Neutrophil (primary cell): ENCODE results near the gene MAST4.

ENCODE experiments used
- H3K27ac ChIP-seq: fragments of 200-600 bp; sonication (generic); 2 replicates; pipeline ENCODE4 v1.5.1; 2016; ENCODE audit warnings: mild to moderate bottlenecking, moderate library complexity
- H3K27me3 ChIP-seq: fragments of 200-600 bp; sonication (generic); 2 replicates; pipeline ENCODE4 v1.6.0; 2016; ENCODE audit warnings: mild to moderate bottlenecking
- H3K36me3 ChIP-seq: fragments of 200-600 bp; sonication (generic); 2 replicates; pipeline ENCODE4 v1.5.1; 2017
- H3K4me1 ChIP-seq, 2 experiments: fragments of 200-600 bp in 1 of 2; sonication (generic) in 1 of 2; 1 replicate in 1 of 2; 2 replicates in 1 of 2; pipeline versions ENCODE4 v1.5.1 to v1.6.1; 2013 to 2016; ENCODE audit warnings: low read depth in 1 of 2, low read length in 1 of 2, mild to moderate bottlenecking in 1 of 2, moderate library complexity in 1 of 2; ENCODE audit not compliant: control insufficient read depth in 1 of 2, insufficient read depth in 1 of 2
- H3K4me3 ChIP-seq, 2 experiments: fragments of 200-600 bp in 1 of 2; sonication (generic) in 1 of 2; 1 replicate in 1 of 2; 2 replicates in 1 of 2; pipeline ENCODE4 v1.5.1; 2013 to 2016; ENCODE audit warnings: low read depth in 1 of 2, low read length in 1 of 2, mild to moderate bottlenecking in 1 of 2, moderate library complexity in 1 of 2
- H3K9me3 ChIP-seq: fragments of 200-600 bp; sonication (generic); 2 replicates; pipeline ENCODE4 v1.5.1; 2016
- TF ChIP-seq, protein P1 (sequence below): fragments of 200-600 bp; sonication (generic); IDR thresholded peaks from 2 replicates; pipeline ENCODE4 v1.5.1; 2016; ENCODE audit warnings: antibody characterized with exemption

MAST4 gene

DNA sequence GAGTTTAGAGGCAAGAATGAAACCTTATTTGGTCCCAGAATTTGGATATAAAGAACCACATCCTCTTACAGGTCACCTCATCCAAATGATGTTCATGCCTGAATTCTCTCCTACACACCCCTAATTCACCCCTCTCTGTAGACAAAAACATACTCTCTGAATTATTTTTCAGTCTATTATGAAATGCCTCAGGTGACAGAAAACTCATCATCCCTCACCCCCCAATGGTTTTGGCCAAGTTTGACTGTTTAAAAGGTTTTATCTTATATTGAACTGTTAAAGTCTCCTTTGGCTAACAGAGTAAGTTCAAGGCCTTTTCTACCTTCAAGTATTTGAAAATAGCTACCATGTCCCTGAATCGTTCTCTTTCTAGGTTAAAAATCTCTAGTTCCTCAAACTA, 602.7 kb downstream of the MAST4 start:
- Histone ChIP-seq H3K4me1 (peaks cover 37 to 47% of the 10 kb centered on the region in 2 experiments), H3K27ac (peak overlapping the region; percentile 41), H3K4me3 (no peak overlapping the region), H3K36me3 (no peaks in the 10 kb centered on the region), H3K27me3 (no peaks in the 10 kb centered on the region), H3K9me3 (no peaks in the 10 kb centered on the region)
- TF ChIP-seq, protein P1, sequence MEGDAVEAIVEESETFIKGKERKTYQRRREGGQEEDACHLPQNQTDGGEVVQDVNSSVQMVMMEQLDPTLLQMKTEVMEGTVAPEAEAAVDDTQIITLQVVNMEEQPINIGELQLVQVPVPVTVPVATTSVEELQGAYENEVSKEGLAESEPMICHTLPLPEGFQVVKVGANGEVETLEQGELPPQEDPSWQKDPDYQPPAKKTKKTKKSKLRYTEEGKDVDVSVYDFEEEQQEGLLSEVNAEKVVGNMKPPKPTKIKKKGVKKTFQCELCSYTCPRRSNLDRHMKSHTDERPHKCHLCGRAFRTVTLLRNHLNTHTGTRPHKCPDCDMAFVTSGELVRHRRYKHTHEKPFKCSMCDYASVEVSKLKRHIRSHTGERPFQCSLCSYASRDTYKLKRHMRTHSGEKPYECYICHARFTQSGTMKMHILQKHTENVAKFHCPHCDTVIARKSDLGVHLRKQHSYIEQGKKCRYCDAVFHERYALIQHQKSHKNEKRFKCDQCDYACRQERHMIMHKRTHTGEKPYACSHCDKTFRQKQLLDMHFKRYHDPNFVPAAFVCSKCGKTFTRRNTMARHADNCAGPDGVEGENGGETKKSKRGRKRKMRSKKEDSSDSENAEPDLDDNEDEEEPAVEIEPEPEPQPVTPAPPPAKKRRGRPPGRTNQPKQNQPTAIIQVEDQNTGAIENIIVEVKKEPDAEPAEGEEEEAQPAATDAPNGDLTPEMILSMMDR, result no peak

DNA sequence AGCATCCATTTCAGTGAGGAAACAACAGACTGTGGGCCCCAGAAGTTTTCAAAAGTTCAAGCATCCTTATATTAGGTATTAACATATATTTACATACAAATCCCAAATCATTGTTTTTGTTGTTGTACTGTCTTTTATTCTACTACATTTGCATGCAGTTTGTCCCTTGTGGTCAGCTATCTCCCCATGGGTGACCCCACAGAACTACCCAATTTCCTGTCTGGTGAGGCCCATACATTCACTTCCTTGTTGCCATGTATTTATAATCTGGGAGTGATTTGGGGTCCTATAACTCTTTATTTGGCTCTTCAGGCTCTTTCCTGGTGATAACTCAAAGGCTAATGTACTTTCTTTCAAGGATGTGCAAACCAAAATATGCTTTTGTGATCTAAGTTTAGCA, 603.7 kb downstream of the MAST4 start:
- Histone ChIP-seq H3K4me1 (peaks cover 43 to 55% of the 10 kb centered on the region in 2 experiments), H3K4me3 (no peak overlapping the region), H3K9me3 (no peaks in the 10 kb centered on the region), H3K27ac (peak overlapping the region; percentile 41), H3K36me3 (no peaks in the 10 kb centered on the region), H3K27me3 (no peaks in the 10 kb centered on the region)
- TF ChIP-seq, protein P1, result no peak

DNA sequence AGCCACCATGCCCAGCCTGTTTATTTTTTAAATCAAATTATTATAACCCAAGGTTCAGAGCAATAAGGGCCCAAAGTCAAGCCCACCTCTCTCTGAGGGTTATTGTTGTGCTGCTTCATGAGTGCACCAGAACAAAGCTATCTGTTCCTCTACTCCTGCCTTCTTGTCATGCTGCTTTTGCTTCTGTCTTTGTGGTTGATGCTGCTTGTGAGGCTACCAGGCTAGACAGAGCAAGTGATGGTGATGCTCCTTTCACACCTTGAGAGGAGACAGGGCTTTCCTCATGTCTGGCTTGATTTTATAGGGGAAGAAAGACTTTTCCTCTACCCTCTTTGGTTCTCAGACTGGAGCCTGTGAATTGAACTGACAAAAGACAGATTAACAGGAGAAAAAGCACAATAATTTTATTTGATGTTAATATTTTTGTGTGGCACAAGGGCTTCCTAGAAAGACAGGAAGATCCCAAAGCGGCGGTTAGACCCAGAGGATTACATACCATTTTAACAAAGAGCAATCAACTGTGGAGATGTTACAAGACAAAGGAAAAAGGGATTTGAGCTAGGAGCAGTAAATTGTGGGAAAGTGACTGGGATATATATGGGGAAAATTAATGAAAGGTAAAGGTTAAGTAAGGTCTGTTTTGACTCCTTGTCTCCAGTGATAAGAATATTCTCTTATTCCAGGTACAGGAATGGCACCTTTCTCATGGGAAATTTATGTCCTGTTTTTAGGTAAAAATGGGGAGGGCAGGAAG, 604.8 kb downstream of the MAST4 start:
- Histone ChIP-seq H3K4me1 (peaks cover 48 to 66% of the 10 kb centered on the region in 2 experiments), H3K27ac (no peak overlapping the region), H3K36me3 (no peaks in the 10 kb centered on the region), H3K27me3 (no peaks in the 10 kb centered on the region), H3K4me3 (no peak overlapping the region), H3K9me3 (no peaks in the 10 kb centered on the region)
- TF ChIP-seq, protein P1, result no peak

DNA sequence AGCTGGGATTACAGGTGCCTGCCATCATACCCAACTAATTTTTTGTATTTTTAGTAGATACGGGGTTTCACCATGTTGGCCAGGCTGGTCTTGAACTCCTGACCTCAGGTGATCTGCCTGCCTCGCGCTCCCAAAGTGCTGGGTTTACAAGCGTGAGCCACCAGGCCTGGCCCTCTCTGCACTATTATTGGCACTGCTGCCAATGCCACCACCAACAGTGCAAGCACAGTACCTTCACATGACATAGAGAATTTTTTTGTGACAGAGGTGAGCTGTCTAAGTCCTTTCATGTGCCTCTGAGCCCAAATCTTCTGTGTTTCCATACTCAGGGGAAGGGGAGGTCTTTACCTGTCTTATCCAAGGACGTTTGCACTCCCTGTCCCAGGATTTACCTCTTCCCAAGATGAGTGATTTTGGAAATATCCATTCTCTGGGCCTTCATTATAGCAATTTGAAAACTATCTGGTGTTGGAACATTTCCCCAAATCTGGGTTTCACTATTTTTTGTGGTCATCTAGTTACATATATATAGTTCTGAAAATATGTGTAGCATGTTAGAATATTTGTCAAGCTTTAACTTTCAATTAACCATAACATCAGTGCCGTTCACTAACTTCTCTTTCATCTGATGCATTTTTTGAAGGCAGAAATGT, 605.8 kb downstream of the MAST4 start:
- no peaks in the 10 kb centered on the region for H3K9me3 ChIP-seq
- TF ChIP-seq, protein P1, result no peak
- H3K4me1 ChIP-seq, result peaks cover 58 to 77% of the 10 kb centered on the region in 2 experiments

DNA sequence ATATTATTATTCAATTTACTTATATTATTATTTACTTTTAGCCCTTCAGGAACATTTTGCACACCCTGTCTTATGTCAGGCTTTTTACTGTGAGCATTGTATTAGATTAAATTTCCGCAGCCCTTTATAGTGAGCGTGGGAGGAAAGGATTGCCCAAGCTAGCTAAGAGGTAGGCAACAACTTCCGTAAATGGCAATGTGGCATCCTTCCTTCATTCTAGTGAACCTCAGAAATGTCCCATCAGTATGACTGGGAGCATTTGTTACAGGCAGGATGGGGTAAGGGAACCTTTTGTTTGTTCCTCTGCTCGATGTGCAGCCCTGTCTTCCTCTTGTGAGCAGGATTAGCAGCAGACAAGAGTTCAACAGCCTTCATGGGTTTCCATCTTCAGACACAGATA, 606.6 kb downstream of the MAST4 start:
- Histone ChIP-seq H3K9me3 (no peaks in the 10 kb centered on the region), H3K4me3 (no peak overlapping the region), H3K4me1 (peaks cover 66 to 85% of the 10 kb centered on the region in 2 experiments), H3K27me3 (no peaks in the 10 kb centered on the region), H3K36me3 (no peaks in the 10 kb centered on the region), H3K27ac (peak overlapping the region; percentile 69)
- TF ChIP-seq, protein P1, result no peak

More for the DNA sequence above, 605.8 kb downstream of the MAST4 start:
- Histone ChIP-seq H3K27me3 (no peaks in the 10 kb centered on the region), H3K27ac (peak overlapping the region; percentile 69), H3K36me3 (no peaks in the 10 kb centered on the region), H3K4me3 (no peak overlapping the region)
